H1 (cell line): ENCODE results near the gene MAJIN. TPM values are rescaled to one million over a fixed set of nuclear protein-coding genes. Genes with fewer than 3 reads are reported as not detected.

ENCODE experiments used
- CTCF ChIA-PET: fragments of 300-600 bp; sonication (Branson Sonifier 250); formaldehyde crosslinking; loops from one replicate; lab custom pipeline; 2021; ENCODE audit not compliant: partially characterized antibody; lab: Charles Lee
- POLR2A ChIA-PET: fragments of 300-600 bp; sonication (Branson Sonifier 250); formaldehyde crosslinking; loops from one replicate; lab custom pipeline; 2021; ENCODE audit warnings: inconsistent platforms; ENCODE audit not compliant: partially characterized antibody; lab: Charles Lee
- DNase-seq, 2 experiments: peaks; one replicate each; pipeline versions ENCODE4 v3.0.0 to v3.0.0-alpha.2; 2010 to 2022; ENCODE audit warnings: low spot score in 2 of 2, low read depth in 1 of 2, mixed read lengths in 1 of 2
- FAIRE-seq: peaks from 2 replicates; lab custom pipeline; 2011; peaks lifted over from hg19 to GRCh38; lab: Jason Lieb, UNC
- H2AFZ ChIP-seq: 2 replicates; pipeline ENCODE4 v1.8.1; 2012; ENCODE audit warnings: low read length, inconsistent platforms
- H2AK5ac ChIP-seq: 2 replicates; pipeline ENCODE4 v1.6.1; 2013; ENCODE audit warnings: low read depth, low read length
- H2BK120ac ChIP-seq: replicated peaks from 2 replicates; pipeline ENCODE3; 2013; ENCODE audit warnings: low read depth, low read length, inconsistent platforms
- H2BK12ac ChIP-seq: 2 replicates; pipeline ENCODE4 v1.6.1; 2013; ENCODE audit warnings: low read depth, low read length
- H2BK15ac ChIP-seq: 2 replicates; pipeline ENCODE4 v1.6.1; 2013; ENCODE audit warnings: low read length
- H2BK20ac ChIP-seq: 2 replicates; pipeline ENCODE4 v1.6.1; 2013; ENCODE audit warnings: low read length
- H2BK5ac ChIP-seq: 2 replicates; pipeline ENCODE4 v1.6.1; 2013; ENCODE audit warnings: low read depth, low read length
- H3K14ac ChIP-seq: 2 replicates; pipeline ENCODE4 v1.6.1; 2013; ENCODE audit warnings: inconsistent platforms; ENCODE audit not compliant: insufficient read length
- H3K18ac ChIP-seq: 2 replicates; pipeline ENCODE4 v1.6.1; 2013; ENCODE audit warnings: low read length; ENCODE audit errors: extremely low read depth
- H3K23ac ChIP-seq: 2 replicates; pipeline ENCODE4 v1.6.1; 2013; ENCODE audit warnings: inconsistent platforms; ENCODE audit not compliant: insufficient read length
- H3K23me2 ChIP-seq: 2 replicates; pipeline ENCODE4 v1.6.1; 2013; ENCODE audit warnings: low read depth, low read length
- H3K27ac ChIP-seq: 2 replicates; pipeline ENCODE4 v1.6.1; 2011; ENCODE audit warnings: low read depth, low read length, inconsistent platforms
- H3K27me3 ChIP-seq, 4 experiments: replicated peaks in 1 of 4; 1 replicate in 1 of 4; 2 replicates in 3 of 4; pipeline versions ENCODE4 v1.6.1 to v1.8.1; 2011 to 2013; ENCODE audit warnings: low read length in 3 of 4, mild to moderate bottlenecking in 3 of 4, inconsistent platforms in 2 of 4, mixed read lengths in 2 of 4, moderate library complexity in 1 of 4; ENCODE audit not compliant: control insufficient read depth in 3 of 4, insufficient read depth in 3 of 4; ENCODE audit errors: extremely low read depth in 1 of 4
- H3K36me3 ChIP-seq, 4 experiments: 2 replicates each; pipeline versions ENCODE4 v1.6.1 to v1.8.1; 2011 to 2013; ENCODE audit warnings: mild to moderate bottlenecking in 4 of 4, low read length in 3 of 4, moderate library complexity in 2 of 4, control low read depth in 1 of 4, inconsistent platforms in 1 of 4; ENCODE audit not compliant: insufficient read depth in 4 of 4, control insufficient read depth in 2 of 4
- H3K4ac ChIP-seq: replicated peaks from 2 replicates; pipeline ENCODE3; 2013; ENCODE audit warnings: low read length, low read depth, mixed read lengths, inconsistent platforms; ENCODE audit not compliant: insufficient read length
- H3K4me1 ChIP-seq, 4 experiments: replicated peaks in 1 of 4; 1 replicate in 1 of 4; 2 replicates in 3 of 4; pipeline versions ENCODE4 v1.6.1 to v1.8.1; 2011 to 2013; ENCODE audit warnings: low read length in 3 of 4, inconsistent platforms in 2 of 4, mixed read lengths in 1 of 4; ENCODE audit not compliant: insufficient read depth in 4 of 4, control insufficient read depth in 3 of 4
- H3K4me2 ChIP-seq, 2 experiments: 2 replicates each; pipeline versions ENCODE4 v1.6.1 to v1.8.1; 2011 to 2013; ENCODE audit warnings: low read depth in 2 of 2, low read length in 2 of 2, control low read depth in 1 of 2, inconsistent platforms in 1 of 2, mild to moderate bottlenecking in 1 of 2; ENCODE audit not compliant: insufficient read depth in 1 of 2
- H3K4me3 ChIP-seq, 4 experiments: fragments of 200-600, 300-600 bp in 1 of 4; sonication (generic), shearing (Covaris generic), sonication (Bioruptor Twin) in 1 of 4; 2 replicates each; pipeline versions ENCODE4 v1.5.1 to v1.8.1; 2011 to 2016; ENCODE audit warnings: low read length in 4 of 4, low read depth in 3 of 4, control low read depth in 2 of 4, inconsistent platforms in 2 of 4, mild to moderate bottlenecking in 2 of 4, mixed read lengths in 1 of 4, moderate library complexity in 1 of 4; ENCODE audit not compliant: insufficient read depth in 2 of 4; ENCODE audit errors: extremely low read depth in 1 of 4
- H3K56ac ChIP-seq: replicated peaks from 2 replicates; pipeline ENCODE3; 2013; ENCODE audit warnings: low read depth, mild to moderate bottlenecking, mixed read lengths, low read length, inconsistent platforms; ENCODE audit not compliant: insufficient read length
- H3K79me1 ChIP-seq: 2 replicates; pipeline ENCODE4 v1.6.1; 2013; ENCODE audit warnings: low read depth, low read length, control low read depth
- H3K79me2 ChIP-seq, 2 experiments: 2 replicates each; pipeline versions ENCODE4 v1.6.1 to v1.8.1; 2012 to 2013; ENCODE audit warnings: low read length in 2 of 2, mild to moderate bottlenecking in 2 of 2, inconsistent platforms in 1 of 2; ENCODE audit not compliant: insufficient read depth in 2 of 2, control insufficient read depth in 1 of 2
- H3K9ac ChIP-seq, 4 experiments: replicated peaks in 1 of 4; 1 replicate in 1 of 4; 2 replicates in 3 of 4; pipeline versions ENCODE4 v1.6.1 to v1.8.1; 2011 to 2013; ENCODE audit warnings: low read depth in 3 of 4, low read length in 3 of 4, control low read depth in 2 of 4, mild to moderate bottlenecking in 2 of 4, moderate library complexity in 2 of 4, inconsistent platforms in 1 of 4; ENCODE audit errors: extremely low read depth in 1 of 4
- H3K9me3 ChIP-seq, 2 experiments: 2 replicates each; pipeline versions ENCODE4 v1.6.1 to v1.8.1; 2012 to 2013; ENCODE audit warnings: mild to moderate bottlenecking in 2 of 2, moderate library complexity in 2 of 2, control low read depth in 1 of 2, inconsistent platforms in 1 of 2, low read depth in 1 of 2, low read length in 1 of 2, mixed read lengths in 1 of 2; ENCODE audit not compliant: insufficient read depth in 2 of 2
- H4K20me1 ChIP-seq, 2 experiments: replicated peaks in 1 of 2; 2 replicates each; pipeline versions ENCODE3 to v1.8.1; 2011 to 2013; ENCODE audit warnings: inconsistent platforms in 2 of 2, low read length in 2 of 2, mild to moderate bottlenecking in 1 of 2; ENCODE audit not compliant: insufficient read depth in 2 of 2, control insufficient read depth in 1 of 2
- H4K5ac ChIP-seq: 2 replicates; pipeline ENCODE4 v1.6.1; 2013; ENCODE audit warnings: low read length, low read depth, mixed read lengths, inconsistent platforms; ENCODE audit not compliant: insufficient read length
- H4K8ac ChIP-seq: 2 replicates; pipeline ENCODE4 v1.8.0; 2013; ENCODE audit warnings: mild to moderate bottlenecking, moderate library complexity, low read length, inconsistent platforms; ENCODE audit not compliant: insufficient read depth; ENCODE audit errors: extremely low read depth
- H4K91ac ChIP-seq: replicated peaks from 2 replicates; pipeline ENCODE3; 2013; ENCODE audit warnings: low read length, mixed read lengths, inconsistent platforms; ENCODE audit not compliant: insufficient read length
- RAD21 ChIP-seq, 2 experiments: IDR thresholded peaks in 1 of 2; conservative IDR thresholded peaks in 1 of 2; 2 replicates each; pipeline ENCODE4 v1.6.1; 2011; ENCODE audit warnings: low read depth in 2 of 2, low read length in 2 of 2, improper control_type of control experiment in 1 of 2, inconsistent platforms in 1 of 2, mild to moderate bottlenecking in 1 of 2, moderate library complexity in 1 of 2
- TAF7 ChIP-seq: optimal IDR thresholded peaks from 2 replicates; pipeline ENCODE3; 2011; ENCODE audit warnings: low read depth, mild to moderate bottlenecking, inconsistent platforms, low read length, moderate library complexity, borderline replicate concordance
- WGBS, 2 experiments: shearing (Covaris generic) in 1 of 2; methylation state at CpG; one replicate each; pipeline versions ENCODE4 v1.1.6 to v1.1.7; 2013 to 2015; ENCODE audit warnings: low lambda C conversion rate in 2 of 2, mixed read lengths in 2 of 2, inconsistent platforms in 1 of 2, low coverage in 1 of 2, missing lambda C conversion rate in 1 of 2; ENCODE audit not compliant: insufficient replicate concordance in 2 of 2, insufficient coverage in 1 of 2, insufficient read length in 1 of 2; ENCODE audit errors: extremely low coverage in 1 of 2, missing lambda C conversion rate in 1 of 2; 5-methylcytosine and 5-hydroxymethylcytosine counted together
- polyA plus RNA-seq, 7 experiments: library from polyadenylated mRNA; depleted of rRNA in 3 of 7; stranded (reverse) in 5 of 7; unstranded in 2 of 7; fragments of >200 nt in 5 of 7; fragments of 200-250 nt in 2 of 7; gene quantifications; 1 replicate in 5 of 7; 2 replicates in 1 of 7; 4 replicates in 1 of 7; pipeline versions ENCODE4 v1.2.1 to v1.2.3, GENCODE V29; 2011 to 2013; ENCODE audit warnings: missing spikeins in 2 of 7, mixed read lengths in 2 of 7
- total RNA-seq: library from RNA; stranded (reverse); fragmentation: NEBNext Ultra II Directional; extraction: Animal tissue kit (Norgen Biotek cat#: 25700); gene quantifications from 2 replicates; pipeline ENCODE4 v1.2.1, GENCODE V29; 2021
- TF ChIP-seq, protein P1 (sequence below), 3 experiments: IDR thresholded peaks; 1 replicate in 2 of 3; 2 replicates in 1 of 3; pipeline versions ENCODE4 v1.5.1 to v1.6.1; 2011; ENCODE audit warnings: low read length in 3 of 3, mild to moderate bottlenecking in 3 of 3, inconsistent platforms in 2 of 3, low read depth in 1 of 3, moderate library complexity in 1 of 3; ENCODE audit not compliant: insufficient read depth in 1 of 3; ENCODE audit errors: control extremely low read depth in 1 of 3

The MAJIN gene
- total and polyA plus RNA-seq, 2 of the 8 experiments (the other 6 are each of a cell fraction or from before 2014, with no cell fraction given) = not detected

DNA sequence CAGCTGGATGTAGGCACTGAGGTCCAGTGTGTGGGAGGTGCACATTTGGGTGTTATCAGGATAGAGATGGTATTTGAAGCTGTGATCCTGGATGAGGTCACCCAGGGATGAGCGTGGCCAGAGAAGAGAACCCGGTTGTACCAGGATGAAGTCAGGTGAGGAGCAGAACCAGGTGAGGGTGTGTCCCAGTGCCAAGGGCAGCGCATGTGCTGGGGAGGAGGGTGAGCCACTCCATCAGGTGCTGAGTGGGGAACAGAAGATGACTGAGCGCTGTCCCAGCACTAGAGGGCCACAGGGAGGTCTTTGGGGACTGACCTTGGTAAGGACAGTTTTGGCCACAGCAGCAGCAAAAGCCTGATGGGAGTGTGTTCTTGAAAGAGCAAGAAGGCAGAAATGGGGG is 44.8 kb upstream of the MAJIN start:
- peak overlapping the region; percentile 3; the same call in 1 of the 2 replicates for H4K8ac ChIP-seq
- no peak overlapping the region for H3K4me3 ChIP-seq
- H2AK5ac ChIP-seq = no peak overlapping the region
- H2BK15ac ChIP-seq = no peak overlapping the region
- H3K14ac ChIP-seq = no peak overlapping the region
- TF ChIP-seq TAF7 (no peak), RAD21 (IDR thresholded peaks at IDR 0.05 in 1 of 2, conservative IDR thresholded peaks at IDR 0.05 in 1 of 2; ENCODE audit: low read depth in 2 of 2, low read length in 2 of 2) (peak; percentile 3 to 31; a peak in 2 of 4 replicates)
- TF ChIP-seq, protein P1, sequence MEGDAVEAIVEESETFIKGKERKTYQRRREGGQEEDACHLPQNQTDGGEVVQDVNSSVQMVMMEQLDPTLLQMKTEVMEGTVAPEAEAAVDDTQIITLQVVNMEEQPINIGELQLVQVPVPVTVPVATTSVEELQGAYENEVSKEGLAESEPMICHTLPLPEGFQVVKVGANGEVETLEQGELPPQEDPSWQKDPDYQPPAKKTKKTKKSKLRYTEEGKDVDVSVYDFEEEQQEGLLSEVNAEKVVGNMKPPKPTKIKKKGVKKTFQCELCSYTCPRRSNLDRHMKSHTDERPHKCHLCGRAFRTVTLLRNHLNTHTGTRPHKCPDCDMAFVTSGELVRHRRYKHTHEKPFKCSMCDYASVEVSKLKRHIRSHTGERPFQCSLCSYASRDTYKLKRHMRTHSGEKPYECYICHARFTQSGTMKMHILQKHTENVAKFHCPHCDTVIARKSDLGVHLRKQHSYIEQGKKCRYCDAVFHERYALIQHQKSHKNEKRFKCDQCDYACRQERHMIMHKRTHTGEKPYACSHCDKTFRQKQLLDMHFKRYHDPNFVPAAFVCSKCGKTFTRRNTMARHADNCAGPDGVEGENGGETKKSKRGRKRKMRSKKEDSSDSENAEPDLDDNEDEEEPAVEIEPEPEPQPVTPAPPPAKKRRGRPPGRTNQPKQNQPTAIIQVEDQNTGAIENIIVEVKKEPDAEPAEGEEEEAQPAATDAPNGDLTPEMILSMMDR (IDR thresholded peaks at IDR 0.05; ENCODE audit: control extremely low read depth in 1 of 3, insufficient read depth in 1 of 3, low read depth in 1 of 3, low read length in 3 of 3) = peak; percentile 34 to 48 (median 35); a peak in 3 of 4 replicates
- no peak for DNase-seq
- H3K9me3 ChIP-seq = no peaks in the 10 kb centered on the region
- H2BK20ac ChIP-seq = no peak overlapping the region
- ChIA-PET CTCF (interaction anchor here (0.8 to 2.0 kb wide), 8 partner anchors 13 to 171 kb away, joined by 3 to 4 read pairs (median 3); partner anchors contain the start of gene BATF2), POLR2A (interaction anchor here (1.2 to 1.5 kb wide), 2 partner anchors 66 to 141 kb away, joined by 3 to 4 read pairs; no protein-coding TSS in a partner anchor)
- H3K9ac ChIP-seq = no peak overlapping the region
- no peak overlapping the region for H3K4ac ChIP-seq
- no peaks in the 10 kb centered on the region for H3K27me3 ChIP-seq
- H3K27ac ChIP-seq = no peak overlapping the region
- peak overlapping the region; percentile 12; the same call in 1 of the 2 replicates for H2BK12ac ChIP-seq
- H3K36me3 ChIP-seq = peaks cover 3 to 26% (median 15%) of the 10 kb centered on the region in 4 experiments; a peak in 6 of 8 replicates
- H3K18ac ChIP-seq = no peak overlapping the region
- no peak overlapping the region for H2BK120ac ChIP-seq
- FAIRE-seq = no peak
- H3K23me2 ChIP-seq = peaks cover 2% of the 10 kb centered on the region; the same call in 1 of the 2 replicates
- H3K79me2 ChIP-seq = peaks cover 0 to 10% of the 10 kb centered on the region in 2 experiments; a peak in 1 of 4 replicates
- H3K79me1 ChIP-seq = no peaks in the 10 kb centered on the region
- H3K4me2 ChIP-seq = no peak overlapping the region
- H3K23ac ChIP-seq = no peak overlapping the region
- no peak overlapping the region for H3K56ac ChIP-seq
- H2AFZ ChIP-seq = no peak overlapping the region
- peak overlapping the region; percentile 7 for H4K5ac ChIP-seq
- peaks cover 0 to 7% (median under 1%) of the 10 kb centered on the region in 4 experiments; a peak in 4 of 7 replicates for H3K4me1 ChIP-seq
- H4K91ac ChIP-seq = no peak overlapping the region
- peaks cover 3 to 6% of the 10 kb centered on the region in 2 experiments for H4K20me1 ChIP-seq
- WGBS, 2 experiments = 92% methylated on average over 4 of the region's 4 CpGs; no CpG with 5 or more reads in 1 of the 2 experiments
- no peak overlapping the region for H2BK5ac ChIP-seq
